ENCODE results near the gene KHK.
"Not testable (repeated sequence)": the region's sequence is repeated elsewhere in the genome, so short reads cannot be mapped to it uniquely, and the experiment has no call there.

The KHK gene

GRCh38 chr2:27099334-27099955 is 12.9 kb downstream of the KHK start:
- no peak for DNase-seq

DNA sequence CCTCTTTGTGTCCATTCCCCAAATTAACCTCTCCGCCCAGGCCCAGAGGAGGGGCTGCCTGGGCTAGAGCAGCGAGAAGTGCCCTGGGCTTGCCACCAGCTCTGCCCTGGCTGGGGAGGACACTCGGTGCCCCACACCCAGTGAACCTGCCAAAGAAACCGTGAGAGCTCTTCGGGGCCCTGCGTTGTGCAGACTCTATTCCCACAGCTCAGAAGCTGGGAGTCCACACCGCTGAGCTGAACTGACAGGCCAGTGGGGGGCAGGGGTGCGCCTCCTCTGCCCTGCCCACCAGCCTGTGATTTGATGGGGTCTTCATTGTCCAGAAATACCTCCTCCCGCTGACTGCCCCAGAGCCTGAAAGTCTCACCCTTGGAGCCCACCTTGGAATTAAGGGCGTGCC is 13.5 kb downstream of the KHK start:
- DNase-seq: no peak

- no peak for DNase-seq
Measured at GRCh38 chr2:27102329-27102728, 15.8 kb downstream of the KHK start.

- no peak for DNase-seq
Measured at GRCh38 chr2:27105981-27106380, 19.4 kb downstream of the KHK start.

- DNase-seq: no peak
Measured at GRCh38 chr2:27108221-27108620, 21.6 kb downstream of the KHK start.

DNA sequence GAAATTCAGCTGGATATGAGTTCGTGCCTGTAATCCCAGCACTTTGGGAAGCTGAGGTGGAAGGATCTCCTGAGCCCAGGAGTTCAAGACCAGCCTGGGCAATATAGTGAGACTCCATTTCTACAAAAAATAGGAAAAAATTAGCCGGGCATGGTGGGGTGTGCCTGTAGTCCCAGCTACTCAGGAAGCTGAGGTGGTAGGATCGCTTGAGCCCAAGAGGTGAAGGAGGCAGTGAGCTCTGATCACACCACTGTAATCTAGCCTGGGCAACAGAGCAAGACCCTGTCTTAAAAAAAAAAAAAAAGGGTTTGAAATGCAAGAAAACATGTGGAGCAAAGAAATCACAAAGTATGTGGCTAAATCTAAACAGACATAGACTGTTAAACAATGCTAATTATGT is 22.5 kb downstream of the KHK start:
- DNase-seq: no peak

GRCh38 chr2:27110603-27111352 is 24.2 kb downstream of the KHK start:
- DNase-seq: not testable (repeated sequence)

GRCh38 chr2:27111392-27112078 is 25.0 kb downstream of the KHK start:
- DNase-seq: not testable (repeated sequence)

- DNase-seq: no peak
Measured at GRCh38 chr2:27115519-27115918, 28.9 kb downstream of the KHK start.

DNA sequence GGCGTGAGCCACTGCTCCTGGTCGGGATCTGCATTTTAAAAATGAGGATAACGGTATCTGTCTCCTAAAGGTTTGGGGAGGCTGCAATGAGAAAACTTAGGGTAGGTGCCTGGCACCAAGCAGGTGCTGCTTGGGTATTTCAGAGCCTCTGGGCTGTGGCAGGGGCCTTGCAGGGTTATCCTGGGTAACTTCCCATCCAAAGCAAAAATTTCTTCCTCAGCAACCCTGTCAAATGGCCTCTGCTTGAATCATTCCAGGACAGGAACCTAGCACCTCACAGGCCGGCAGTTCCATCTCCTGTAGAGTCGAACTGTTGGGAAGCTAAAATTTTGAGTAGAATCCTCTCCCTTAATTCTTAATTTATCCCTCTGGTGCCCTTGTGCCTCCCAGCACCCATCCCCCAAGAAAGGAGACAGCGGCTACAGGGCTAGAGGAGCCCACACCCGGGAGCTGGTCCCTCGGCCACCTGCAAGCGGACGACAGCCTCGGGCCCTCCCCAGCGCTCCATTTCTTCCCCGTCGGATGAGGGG is 31.5 kb downstream of the KHK start:
- DNase-seq: no peak

DNA sequence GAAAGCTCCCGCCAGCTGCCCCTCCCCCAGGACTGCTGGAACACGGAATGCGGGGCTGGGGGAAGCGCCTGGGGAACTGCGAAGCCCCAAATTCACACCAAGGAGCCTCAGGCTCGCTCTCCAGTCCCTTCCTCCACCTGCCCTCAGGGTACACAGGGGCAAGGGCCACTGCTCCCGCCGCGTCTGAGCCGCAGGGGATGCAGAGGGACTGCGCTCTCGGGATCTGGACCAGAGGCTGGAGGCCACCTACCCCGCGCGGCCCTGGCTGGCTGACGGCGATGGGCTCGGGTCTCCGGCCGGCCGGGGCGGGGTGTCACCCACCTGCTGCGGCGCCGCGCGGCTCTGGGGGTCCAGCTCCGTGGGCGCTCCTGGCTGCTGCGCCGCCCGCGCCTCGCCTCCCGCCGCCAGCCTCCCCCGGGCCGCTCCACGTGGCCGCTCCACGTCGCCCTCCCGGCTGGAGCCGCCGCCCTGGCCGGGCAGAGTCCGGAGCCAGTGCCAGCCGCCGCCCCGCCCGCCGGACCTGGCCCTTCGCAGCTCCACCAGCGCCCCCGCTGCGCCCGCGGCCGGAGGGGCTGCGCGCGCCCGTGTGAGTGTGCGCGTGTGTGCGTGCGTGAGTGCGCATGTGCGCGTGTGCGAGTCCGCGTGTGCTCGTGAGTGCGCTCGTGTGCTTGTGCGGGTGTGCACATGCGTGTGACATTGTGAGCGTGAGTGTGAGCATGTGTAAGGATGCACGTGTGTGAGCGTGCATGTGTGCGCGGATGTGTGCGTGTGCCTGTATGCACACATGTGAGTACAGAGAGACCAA is 32.2 kb downstream of the KHK start, which contains the start of gene CGREF1:
CGREF1 (minus strand) TSS at position 604 of the 805 bp plus-strand sequence. CDS start 14,762 bp downstream, outside the sequence.
- DNase-seq: no peak

- not testable (repeated sequence) for DNase-seq
Measured at GRCh38 chr2:27119330-27119670, 32.7 kb downstream of the KHK start.

DNA sequence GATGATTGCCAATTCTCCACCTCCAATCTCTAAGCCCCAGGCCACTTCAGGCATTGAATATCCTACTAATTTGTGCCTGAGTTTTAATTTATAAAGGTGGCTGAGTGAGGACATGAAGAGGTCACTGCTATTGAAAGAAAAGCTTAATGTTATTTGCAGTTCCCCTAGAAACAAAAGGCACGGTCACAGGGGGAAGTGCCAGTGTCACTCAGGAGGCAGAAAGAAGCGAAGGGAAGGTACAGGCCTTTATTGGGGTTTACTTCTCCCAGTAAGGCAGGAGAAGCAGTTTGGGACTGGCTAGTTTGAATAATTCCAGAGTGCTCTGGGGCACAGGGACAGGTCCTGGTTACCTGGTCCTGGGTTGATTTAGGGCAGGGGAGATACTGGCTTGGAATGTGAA is 35.3 kb downstream of the KHK start:
- DNase-seq: no peak

DNA sequence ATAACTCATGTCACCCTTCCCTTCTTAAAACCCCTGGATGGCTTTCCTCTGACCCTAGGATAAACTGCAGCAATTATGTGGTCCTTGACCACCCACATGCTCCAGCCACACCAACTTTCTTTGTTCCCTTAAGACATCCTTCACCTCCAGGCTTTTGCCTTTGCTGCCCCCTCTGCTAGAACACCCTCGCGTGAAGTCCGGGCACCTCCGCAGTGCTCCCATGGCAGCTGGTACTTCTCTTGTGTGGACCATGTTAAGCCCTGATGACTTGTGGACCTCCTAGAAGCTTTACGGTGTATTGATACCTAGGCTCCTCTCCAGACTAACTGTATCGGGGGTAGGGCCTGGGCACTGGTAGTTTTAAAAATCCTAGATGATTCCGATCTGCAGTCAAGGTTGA is 36.2 kb downstream of the KHK start:
- DNase-seq: no peak

DNA sequence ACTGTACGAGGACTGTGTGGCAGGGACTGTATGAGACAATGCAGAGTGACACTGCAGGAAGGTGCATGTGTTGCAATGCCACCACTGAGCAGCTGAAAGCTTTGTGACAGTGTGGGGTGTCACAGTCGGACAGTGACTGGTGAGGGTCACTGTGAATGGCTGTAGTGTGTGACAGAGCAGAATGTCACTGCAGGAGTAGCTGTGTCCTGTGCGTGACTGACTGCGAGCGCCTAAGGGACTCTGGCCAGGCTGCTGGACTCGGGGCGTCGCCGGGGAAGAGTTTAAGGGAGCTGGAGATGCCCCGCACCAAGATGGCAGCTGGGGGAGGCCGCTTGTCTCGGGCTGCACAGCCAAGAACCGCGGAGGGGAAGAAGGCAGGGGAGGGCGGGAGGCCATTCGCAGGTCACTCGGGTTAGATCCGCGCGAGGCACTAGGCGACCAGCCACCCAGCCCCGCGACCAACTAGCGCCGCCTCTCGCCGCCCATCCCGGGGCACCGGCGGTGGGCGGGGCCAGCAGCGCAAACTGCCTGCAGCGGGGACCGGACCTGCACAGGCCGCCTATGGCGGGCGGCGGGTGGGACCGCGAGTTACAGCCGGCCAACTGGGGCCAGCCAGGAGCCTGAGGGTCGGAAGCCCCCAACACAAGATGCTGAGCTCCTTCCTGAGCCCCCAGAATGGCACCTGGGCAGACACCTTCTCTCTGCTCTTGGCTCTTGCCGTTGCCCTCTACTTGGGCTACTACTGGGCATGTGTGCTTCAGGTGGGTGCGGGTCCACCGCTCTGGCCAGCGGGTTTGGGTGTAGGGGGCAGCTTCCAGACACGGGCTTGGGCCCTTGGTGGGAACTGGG is 37.0 kb downstream of the KHK start, which contains the start of gene ABHD1:
ABHD1 (plus strand) TSS at position 514 of the 849 bp plus-strand sequence; CDS start at position 648, 134 bp downstream.
- no peak for DNase-seq

DNA sequence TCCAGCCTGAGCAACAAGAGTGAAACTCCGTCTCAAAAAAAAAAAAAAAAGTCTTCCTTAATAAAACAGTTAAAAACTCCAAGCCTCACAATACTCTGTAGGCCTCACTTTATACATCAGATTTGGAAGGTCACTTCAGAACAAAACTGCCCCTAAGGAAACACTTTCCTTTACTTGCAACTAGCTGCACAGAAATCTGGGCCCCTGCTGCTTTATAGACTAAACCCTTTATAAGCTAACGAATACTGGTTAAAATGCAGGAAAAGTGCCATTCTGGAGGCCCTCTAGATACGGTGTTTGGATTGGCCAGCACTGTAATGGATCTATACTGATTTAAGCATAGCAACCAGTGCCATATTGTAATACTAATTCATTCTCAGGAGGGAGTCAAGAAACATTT is 38.5 kb downstream of the KHK start:
- no peak for DNase-seq

DNA sequence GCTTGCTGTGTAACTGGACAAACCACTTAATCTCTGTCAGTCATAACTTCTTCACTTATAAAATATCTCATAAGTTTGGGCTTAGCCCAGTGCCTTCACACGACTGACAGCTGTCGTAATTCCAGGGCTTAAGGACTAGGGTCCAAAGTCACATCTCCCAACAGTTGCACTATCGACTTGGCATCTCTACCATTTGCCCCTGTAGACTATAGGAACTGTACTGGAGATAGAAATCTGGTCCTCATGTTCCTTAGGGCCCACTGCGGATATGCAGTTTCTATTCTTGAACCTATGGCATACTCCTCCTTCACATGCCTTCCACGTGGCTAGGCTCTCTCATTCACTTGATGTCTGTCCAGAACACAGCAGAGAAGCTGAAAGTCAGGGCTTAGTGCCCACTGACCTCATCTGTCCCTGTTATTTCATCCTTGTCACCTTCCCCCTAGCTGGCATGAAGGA is 39.7 kb downstream of the KHK start:
- no peak for DNase-seq

DNA sequence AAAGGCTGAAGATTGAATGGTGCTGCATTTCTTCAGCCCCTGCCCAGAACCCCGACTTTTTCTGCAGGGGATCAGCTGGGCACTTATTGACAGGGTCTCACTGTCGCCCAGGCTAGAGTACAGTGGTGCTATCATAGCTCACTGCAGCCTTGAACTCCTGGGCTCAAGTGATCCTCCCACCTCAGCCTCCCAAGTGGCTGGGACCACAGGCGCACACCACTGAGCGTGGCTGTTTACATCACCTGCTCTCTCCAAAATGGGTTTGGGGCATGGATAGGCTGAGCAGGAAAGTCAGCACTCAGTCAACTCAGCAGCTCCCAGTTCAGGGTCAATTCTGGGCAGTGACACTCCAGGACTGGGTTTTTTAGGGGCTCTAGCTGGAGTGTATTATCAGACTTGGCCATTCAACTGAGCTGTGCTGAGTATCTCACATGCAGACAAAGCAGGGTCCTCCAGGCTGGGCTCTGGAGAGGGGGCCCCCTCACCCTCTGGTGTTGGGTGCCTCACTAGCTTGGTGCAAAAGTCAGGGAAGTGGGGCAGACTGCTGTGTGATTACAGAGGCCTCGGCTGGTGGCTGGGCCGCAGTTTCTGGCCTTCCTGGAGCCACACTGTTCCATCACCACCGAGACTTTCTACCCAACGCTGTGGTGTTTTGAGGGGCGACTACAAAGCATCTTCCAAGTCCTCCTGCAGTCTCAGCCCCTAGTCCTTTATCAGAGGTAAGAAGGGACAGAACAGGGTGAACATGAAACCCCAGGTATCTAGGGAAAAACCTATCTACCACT is 41.5 kb downstream of the KHK start:
- no peak for DNase-seq

DNA sequence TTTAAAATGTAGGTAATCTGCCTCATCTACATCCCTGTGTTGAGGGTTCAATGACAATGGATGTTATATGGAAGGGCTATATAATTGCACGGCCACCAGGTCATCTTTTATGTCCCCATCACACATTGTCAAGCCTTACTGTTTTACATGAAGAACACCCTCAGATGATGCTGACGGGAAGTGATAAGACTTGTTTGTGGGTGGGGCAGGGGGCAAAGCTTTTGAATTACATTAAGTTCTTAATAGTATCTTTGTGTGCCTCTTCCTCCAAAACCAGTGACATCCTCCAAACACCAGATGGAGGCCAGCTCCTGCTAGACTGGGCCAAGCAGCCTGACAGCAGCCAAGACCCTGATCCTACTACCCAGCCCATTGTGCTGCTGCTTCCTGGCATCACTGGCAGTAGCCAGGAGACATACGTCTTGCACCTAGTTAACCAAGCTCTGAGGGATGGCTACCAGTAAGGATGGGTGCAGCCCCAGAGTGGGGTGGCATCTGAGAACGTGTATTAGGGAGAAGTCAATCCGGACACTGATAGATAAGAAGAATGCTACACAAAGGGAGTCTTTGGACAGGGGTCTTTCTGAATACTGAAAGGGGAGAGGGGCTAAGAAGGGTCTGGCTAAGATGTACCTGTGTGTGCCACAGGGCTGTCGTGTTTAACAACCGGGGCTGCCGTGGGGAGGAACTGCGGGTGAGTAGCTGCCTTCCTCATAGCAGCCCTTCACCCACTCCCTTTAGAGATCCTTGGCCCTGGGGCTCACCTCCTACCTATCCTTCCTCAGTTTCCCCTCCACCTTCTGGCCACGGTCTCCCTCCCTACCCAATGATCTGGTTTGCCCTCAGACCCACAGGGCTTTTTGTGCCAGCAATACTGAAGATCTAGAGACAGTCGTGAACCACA is 42.3 kb downstream of the KHK start:
- no peak for DNase-seq

DNA sequence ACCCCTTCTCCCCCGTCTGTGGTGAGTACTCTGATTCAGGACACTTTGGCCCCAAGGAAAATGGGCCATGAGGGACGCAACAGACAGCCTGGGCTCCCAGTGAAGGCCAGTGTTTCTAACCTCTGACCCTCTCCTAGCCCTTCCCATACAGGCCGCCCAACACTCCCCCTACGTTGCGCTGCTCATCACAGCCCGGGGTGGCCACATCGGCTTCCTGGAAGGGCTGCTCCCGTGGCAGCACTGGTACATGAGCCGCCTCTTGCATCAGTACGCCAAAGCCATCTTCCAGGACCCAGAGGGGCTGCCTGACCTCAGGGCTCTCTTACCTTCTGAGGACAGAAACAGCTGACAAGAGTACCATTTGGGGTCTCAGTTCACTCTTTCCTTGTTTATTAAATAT is 43.8 kb downstream of the KHK start:
- DNase-seq: no peak
